A673 (cell line): ENCODE measurements around the gene CMIP. TPM values are rescaled to one million over a fixed set of nuclear protein-coding genes. Genes with fewer than 3 reads are reported as not detected.

Experiments used
- BruUV-seq: library from RNA; stranded (reverse); fragments of 400-500 nt; replicated peaks from 2 replicates; lab custom pipeline; 2021; lab: Mats Ljungman, UMichigan
- CTCF ChIA-PET: fragments of 300-600 bp; sonication (Branson Sonifier 250); formaldehyde crosslinking; loops from one replicate; lab custom pipeline; 2022; ENCODE audit warnings: antibody characterized with exemption; lab: Charles Lee
- POLR2A ChIA-PET: fragments of 300-600 bp; sonication (Branson Sonifier 250); formaldehyde crosslinking; loops from one replicate; lab custom pipeline; 2022; ENCODE audit warnings: antibody characterized with exemption; ENCODE audit not compliant: low non-redundant PET; lab: Charles Lee
- DNase-seq: peaks from one replicate; pipeline ENCODE4 v3.0.0-alpha.2; 2015; ENCODE audit warnings: low spot score
- H3K27ac ChIP-seq: fragments of 200-600 bp; sonication (generic); 2 replicates; pipeline ENCODE4 v1.5.1; 2016; ENCODE audit warnings: mixed run types, low read depth, mild to moderate bottlenecking, mixed read lengths, antibody characterized with exemption, low read length; ENCODE audit not compliant: poor library complexity, severe bottlenecking
- H3K27me3 ChIP-seq: fragments of 200-600 bp; sonication (generic); replicated peaks from 2 replicates; pipeline ENCODE4 v1.6.1; 2017; ENCODE audit warnings: mixed run types, low read depth, mild to moderate bottlenecking, mixed read lengths, antibody characterized with exemption, low read length; ENCODE audit not compliant: insufficient read depth, poor library complexity
- H3K36me3 ChIP-seq: fragments of 200-600 bp; sonication (generic); 2 replicates; pipeline ENCODE4 v1.6.1; 2016; ENCODE audit warnings: mixed run types, mild to moderate bottlenecking, mixed read lengths, antibody characterized with exemption, low read length; ENCODE audit not compliant: insufficient read depth, poor library complexity, severe bottlenecking
- H3K4me1 ChIP-seq: fragments of 200-600 bp; sonication (generic); 2 replicates; pipeline ENCODE4 v1.6.1; 2017; ENCODE audit warnings: mixed run types, mild to moderate bottlenecking, mixed read lengths, antibody characterized with exemption, low read length; ENCODE audit not compliant: insufficient read depth, poor library complexity, severe bottlenecking
- H3K4me3 ChIP-seq: fragments of 200-600 bp; sonication (generic); 2 replicates; pipeline ENCODE4 v1.5.1; 2016; ENCODE audit warnings: low read depth, mixed run types, mild to moderate bottlenecking, mixed read lengths, low read length; ENCODE audit not compliant: poor library complexity, severe bottlenecking
- H3K9me3 ChIP-seq: fragments of 200-600 bp; sonication (generic); 2 replicates; pipeline ENCODE4 v1.6.1; 2016; ENCODE audit warnings: mixed run types, low read depth, mild to moderate bottlenecking, mixed read lengths, antibody characterized with exemption, low read length; ENCODE audit not compliant: poor library complexity, severe bottlenecking
- CTCF ChIP-seq: fragments of 300-800, 200-600 bp; sonication (generic); conservative IDR thresholded peaks from 2 replicates; pipeline ENCODE4 v1.5.1; 2017; ENCODE audit warnings: low read depth, mild to moderate bottlenecking, antibody characterized with exemption, low read length, moderate library complexity, mixed read lengths
- EZH2 ChIP-seq: fragments of 200-600 bp; sonication (generic); IDR thresholded peaks from 2 replicates; pipeline ENCODE4 v1.6.1; 2017; ENCODE audit warnings: borderline replicate concordance, low read depth, mild to moderate bottlenecking, mixed read lengths, antibody characterized with exemption, low read length; ENCODE audit not compliant: poor library complexity, severe bottlenecking
- intact Hi-C: fragments of 100-400 bp; cut with micrococcal nuclease; formaldehyde crosslinking; loops from one replicate; pipeline ENCODE4 v1.10.0; 2022; ENCODE audit not compliant: unreplicated experiment
- total RNA-seq: library from RNA; stranded (reverse); gene quantifications from 2 replicates; pipeline ENCODE4 v1.2.3, GENCODE V29; 2021

Gene CMIP
- total RNA-seq, 1 experiment from 2014 or later: 25.5 TPM

GRCh38 chr16:81436386-81436785 lies 8.2 kb upstream of the CMIP start:
- no peak overlapping the region for H3K27ac ChIP-seq
- no peak for DNase-seq
- no peak for TF ChIP-seq CTCF
- no peak for TF ChIP-seq EZH2
- ChIA-PET CTCF (no interaction called here), POLR2A (no interaction called here)
- no peaks in the 10 kb centered on the region for H3K9me3 ChIP-seq
- H3K4me1 ChIP-seq: no peaks in the 10 kb centered on the region
- H3K27me3 ChIP-seq: peaks cover 16% of the 10 kb centered on the region
- intact Hi-C loops: no loop called here
- no TSS peak for BruUV-seq
- H3K4me3 ChIP-seq: no peak overlapping the region
- no peaks in the 10 kb centered on the region for H3K36me3 ChIP-seq

- ChIA-PET CTCF (no interaction called here), POLR2A (no interaction called here)
- Histone ChIP-seq H3K27ac (no peak overlapping the region), H3K9me3 (no peaks in the 10 kb centered on the region), H3K27me3 (peaks cover 25% of the 10 kb centered on the region), H3K4me3 (no peak overlapping the region), H3K36me3 (no peaks in the 10 kb centered on the region), H3K4me1 (no peaks in the 10 kb centered on the region)
- intact Hi-C loops: no loop called here
- no peak for DNase-seq
- TF ChIP-seq EZH2 (no peak), CTCF (no peak)
- no TSS peak for BruUV-seq
Measured at GRCh38 chr16:81437865-81438264, 6.7 kb upstream of the CMIP start.

- no peaks in the 10 kb centered on the region for H3K36me3 ChIP-seq
- intact Hi-C loops: no loop called here
- H3K9me3 ChIP-seq: no peaks in the 10 kb centered on the region
- H3K4me3 ChIP-seq: no peak overlapping the region
- H3K4me1 ChIP-seq: peaks cover 6% of the 10 kb centered on the region
- H3K27me3 ChIP-seq: peaks cover 25% of the 10 kb centered on the region
- H3K27ac ChIP-seq: no peak overlapping the region
- DNase-seq: no peak
- POLR2A ChIA-PET: no interaction called here
- TF ChIP-seq EZH2: no peak
- no peak for TF ChIP-seq CTCF
- BruUV-seq: no TSS peak
- CTCF ChIA-PET: no interaction called here
Measured at GRCh38 chr16:81440888-81441761, 3.5 kb upstream of the CMIP start.
